Measurements from ENCODE around the gene DOCK1.
"Not testable (repeated sequence)": the region's sequence is repeated elsewhere in the genome, so short reads cannot be mapped to it uniquely, and the experiment has no call there.

DOCK1 gene

DNA sequence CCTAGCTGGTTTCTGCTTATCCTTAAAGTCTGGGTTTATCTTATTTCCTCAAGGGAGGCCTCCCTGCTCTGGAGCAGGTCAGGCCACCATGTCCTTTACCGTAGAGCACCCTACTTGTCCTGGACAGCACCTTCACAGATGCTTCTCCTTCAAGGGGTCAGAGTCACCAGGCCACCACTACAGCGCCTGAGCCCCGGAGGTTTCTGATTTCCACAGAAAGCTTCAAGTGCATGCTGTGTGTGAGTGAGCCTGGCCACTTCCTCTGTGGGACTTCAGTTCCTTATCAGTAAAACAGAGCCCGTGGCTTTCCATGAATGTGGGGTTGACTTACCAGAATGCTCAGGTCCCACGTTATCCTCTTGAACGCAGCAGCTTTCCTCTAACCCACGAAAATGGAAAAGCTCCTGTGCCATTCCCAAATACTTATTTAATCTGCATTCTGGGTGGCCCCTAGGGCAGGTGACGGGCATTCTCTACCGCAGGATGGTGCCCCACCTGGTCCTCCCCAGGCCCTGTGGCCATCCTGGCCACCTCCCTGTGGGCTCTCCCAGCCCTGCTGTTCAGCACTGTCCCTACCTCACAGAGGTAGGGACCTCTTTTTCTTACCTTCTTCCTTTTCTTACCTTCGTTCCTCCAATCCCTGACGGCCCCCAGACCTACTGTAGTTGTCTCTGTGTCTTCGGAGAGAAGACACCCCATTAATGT lies 1.4 kb upstream of the DOCK1 start:
- no peak for DNase-seq

GRCh38 chr10:126904516-126904817 lies 761 bp upstream of the DOCK1 start:
- no peak for DNase-seq

GRCh38 chr10:126905776-126906703 lies 812 bp downstream of the DOCK1 start:
- DNase-seq, result no peak

- DNase-seq, result no peak
These were observed 1.6 kb downstream of the DOCK1 start for GRCh38 chr10:126906704-126907422.

GRCh38 chr10:126907423-126907970 lies 2.3 kb downstream of the DOCK1 start:
- DNase-seq, result no peak

GRCh38 chr10:126908225-126908624 lies 3.0 kb downstream of the DOCK1 start:
- DNase-seq, result no peak

GRCh38 chr10:126908729-126909128 lies 3.5 kb downstream of the DOCK1 start:
- DNase-seq, result no peak

DNA sequence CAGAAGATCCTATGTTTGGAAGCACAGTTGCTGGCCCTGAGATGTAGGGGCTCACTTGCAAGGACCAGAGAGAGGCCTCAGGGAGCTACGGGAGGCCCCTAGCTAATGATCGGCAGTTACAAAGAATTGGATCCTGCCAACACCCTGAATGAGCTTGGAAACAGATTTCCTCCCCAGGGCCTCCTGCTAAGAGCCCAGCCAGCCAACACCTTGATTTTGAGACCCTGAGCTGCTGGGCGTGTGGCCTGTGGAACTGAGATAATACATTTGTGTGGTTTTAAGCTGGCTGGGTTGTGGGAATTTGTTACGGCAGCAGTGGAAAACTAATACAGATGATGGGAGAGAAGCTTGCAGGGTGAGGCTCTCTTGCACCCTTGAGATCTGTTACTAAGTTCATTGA lies 3.9 kb downstream of the DOCK1 start:
- no peak for DNase-seq

DNA sequence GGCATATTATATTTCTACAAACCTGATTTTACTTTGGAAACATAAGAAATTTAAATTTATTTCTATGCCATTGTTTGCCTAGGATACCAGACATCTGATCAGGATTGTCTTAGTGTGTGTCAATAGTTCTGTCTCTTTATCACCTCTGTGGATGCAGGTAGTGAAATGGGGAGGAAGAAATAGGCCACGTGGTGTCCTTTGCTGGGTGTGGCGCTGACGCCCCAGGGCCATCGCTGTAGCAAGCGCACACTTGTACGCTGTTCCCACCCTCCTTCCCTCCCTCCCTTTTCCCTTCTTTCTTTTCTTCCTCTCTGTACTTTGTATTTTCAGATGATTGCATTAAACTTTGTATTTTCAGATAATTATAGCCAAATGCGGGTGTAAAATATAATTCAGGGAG lies 5.0 kb downstream of the DOCK1 start:
- no peak for DNase-seq

DNA sequence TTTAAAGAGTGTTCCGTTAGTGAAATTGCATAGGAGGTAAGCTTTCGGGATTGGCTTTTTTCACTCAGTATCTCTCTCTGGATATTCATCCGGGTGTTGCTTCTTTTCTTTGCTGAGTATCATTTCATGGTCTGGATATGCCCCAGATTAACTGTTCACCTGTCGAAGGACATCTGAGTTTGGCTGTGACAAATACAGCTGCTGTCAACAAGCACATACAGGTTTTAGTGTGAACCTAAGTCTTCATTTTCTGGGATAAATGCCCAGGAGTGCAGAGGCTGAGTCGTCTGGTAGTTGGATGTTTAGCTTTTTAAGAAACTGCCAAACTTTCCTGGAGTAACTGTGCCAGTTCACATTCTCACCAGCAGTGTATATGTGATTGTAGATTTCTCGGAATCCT lies 5.6 kb downstream of the DOCK1 start:
- no peak for DNase-seq

- no peak for DNase-seq
These were observed 6.1 kb downstream of the DOCK1 start for GRCh38 chr10:126911301-126911700.

DNA sequence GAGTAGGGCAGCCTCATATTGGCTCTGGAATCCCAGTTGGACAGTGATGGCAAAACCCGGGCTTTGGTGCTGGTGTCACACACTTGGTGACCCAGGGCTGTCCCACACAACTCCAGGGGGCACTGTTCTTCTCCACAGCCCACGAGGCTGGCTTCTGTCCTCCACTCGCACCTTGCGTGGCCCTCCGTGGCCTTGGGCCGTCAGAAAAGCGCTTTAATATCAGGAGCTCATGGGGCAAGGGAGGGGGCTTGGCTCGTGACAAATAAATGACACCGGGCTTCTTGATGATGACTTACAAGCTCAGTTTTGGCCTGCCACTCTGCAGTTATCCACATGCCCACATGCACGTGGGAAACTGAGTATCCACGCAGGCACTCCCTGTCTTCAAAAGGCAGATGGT lies 8.1 kb downstream of the DOCK1 start:
- no peak for DNase-seq

GRCh38 chr10:126914561-126914960 lies 9.3 kb downstream of the DOCK1 start:
- no peak for DNase-seq

DNA sequence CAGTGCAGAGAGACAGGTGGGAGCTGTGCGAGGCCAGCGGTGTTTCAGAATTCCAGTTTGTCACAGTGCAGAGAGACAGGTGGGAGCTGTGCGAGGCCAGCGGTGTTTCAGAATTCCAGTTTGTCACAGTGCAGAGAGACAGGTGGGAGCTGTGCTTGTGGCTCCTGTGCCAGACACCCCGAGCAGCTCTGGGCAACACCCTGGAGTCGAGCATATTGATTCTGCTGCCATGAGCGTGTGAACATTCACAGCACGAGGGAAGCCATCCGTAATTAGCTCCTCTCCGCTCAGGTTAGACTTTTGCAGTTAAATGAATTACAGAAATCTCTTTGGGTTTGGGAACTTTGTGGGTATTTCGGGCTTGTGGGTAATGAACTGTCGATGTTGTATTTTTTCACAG lies 11.7 kb downstream of the DOCK1 start:
- DNase-seq, result not testable (repeated sequence)

GRCh38 chr10:126917375-126917774 lies 12.1 kb downstream of the DOCK1 start:
- DNase-seq, result peak; percentile 27

DNA sequence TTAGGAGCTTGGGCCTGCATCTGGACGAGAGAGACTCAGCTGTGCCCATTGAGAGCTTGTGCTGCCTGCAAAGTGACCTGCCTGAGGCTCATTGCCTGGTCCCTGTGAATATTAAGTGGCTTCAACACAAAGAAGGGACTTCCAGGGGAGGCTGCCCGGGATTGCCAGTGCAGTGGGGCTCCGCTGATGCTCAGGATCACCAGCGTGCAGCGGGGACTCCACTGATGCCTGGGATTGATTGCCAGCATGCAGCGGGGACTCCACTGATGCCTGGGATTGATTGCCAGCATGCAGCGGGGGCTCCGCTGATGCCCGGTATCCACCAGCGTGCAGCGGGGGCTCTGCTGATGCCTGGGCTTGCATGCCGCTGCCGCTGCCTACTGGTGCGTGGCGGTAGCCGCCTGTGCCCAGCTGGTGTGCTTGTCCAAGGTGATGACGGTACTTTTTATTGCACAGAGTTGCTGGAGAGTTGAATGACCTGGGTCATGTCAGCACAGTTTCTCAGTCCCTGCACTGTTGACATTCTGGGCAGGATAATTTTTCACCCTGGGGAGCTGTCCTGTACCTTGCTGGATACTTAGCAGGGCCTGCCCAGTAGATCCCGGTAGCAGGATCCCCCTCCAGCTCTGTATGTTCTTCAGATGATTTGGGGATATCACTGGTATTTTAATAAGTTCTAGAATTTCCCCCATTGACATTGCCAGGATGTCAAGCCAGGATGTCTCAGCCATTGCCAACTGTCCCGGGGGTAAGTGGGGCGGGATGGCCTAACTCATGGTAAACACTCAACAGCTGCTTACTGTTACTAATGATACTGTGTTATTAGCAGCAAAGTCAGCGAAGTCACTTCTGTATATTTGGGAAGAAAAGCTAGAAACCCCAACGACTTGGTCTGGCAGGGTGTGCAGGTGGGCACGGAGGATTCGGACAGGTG lies 13.0 kb downstream of the DOCK1 start:
- DNase-seq, result peak; percentile 63

DNA sequence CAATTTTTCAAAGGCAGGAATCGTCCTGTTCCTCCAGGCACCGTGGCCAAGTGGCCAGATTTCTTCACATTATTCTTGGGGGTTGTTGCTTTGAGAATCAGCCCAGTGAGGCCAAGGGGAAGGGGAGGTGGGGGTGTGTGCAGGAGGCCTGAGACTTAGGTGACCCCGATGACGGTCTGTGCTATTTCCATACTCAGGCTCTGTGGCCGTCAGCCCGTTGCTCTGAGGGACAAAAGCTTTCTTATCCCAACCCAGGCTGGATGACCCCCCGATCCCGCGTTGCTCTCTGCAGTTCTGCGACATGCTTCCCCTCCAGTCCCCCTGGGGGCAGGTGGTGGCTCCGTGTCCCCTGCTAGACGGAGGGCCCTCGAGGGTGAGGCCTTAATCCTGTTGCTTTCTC lies 14.2 kb downstream of the DOCK1 start:
- DNase-seq, result peak; percentile 59

DNA sequence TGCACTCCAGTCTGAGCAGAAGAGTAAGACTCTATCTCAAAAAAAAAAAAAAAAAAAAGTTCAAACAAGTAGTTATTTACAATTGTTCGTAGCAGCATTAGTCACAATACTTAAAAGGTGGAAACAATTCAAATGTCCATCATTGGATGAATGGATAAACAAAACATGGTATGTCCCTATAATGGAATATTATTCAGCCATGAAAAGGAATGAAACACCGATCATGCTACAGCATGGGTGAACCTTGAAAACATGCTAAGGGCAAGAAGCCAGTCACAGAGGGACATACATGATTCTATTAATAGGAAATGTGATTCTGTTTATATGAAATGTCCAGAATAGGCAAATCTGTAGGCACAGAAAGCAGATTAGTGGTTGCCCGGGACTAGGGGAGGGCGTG lies 15.9 kb downstream of the DOCK1 start:
- no peak for DNase-seq

DNA sequence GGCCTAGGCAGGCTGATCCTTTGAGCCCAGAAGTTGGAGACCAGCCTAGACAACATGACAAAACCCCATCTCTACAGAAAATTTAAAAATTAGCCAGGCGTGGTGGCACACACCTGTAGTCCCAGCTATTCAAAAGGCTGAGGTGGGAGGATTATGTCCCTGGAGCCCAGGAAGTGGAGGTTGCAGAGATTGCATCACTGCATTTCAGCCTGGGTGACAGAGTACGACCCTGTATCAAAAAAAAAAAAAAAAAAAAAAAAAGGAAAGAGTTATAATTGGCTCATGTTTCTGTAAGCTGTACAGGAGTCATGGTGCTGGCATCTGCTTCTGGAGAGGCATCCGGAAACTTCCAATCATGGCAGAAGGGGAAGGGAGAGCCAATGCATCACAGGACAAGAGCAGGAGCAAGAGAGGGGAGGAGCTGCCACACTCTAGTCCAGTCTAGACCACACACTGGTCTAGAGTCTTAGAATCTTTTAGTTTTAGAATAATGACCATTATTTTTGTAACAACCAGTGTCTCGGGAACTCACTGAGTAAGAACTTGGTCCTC lies 16.8 kb downstream of the DOCK1 start:
- no peak for DNase-seq

GRCh38 chr10:126924180-126924914 lies 19.1 kb downstream of the DOCK1 start:
- DNase-seq, result no peak

GRCh38 chr10:126924915-126925300 lies 19.7 kb downstream of the DOCK1 start:
- DNase-seq, result no peak

All from midbrain (tissue), 1 donor.